Epithelial cell of proximal tubule (primary cell): ENCODE measurements around the gene ZNF384. TPM values are rescaled to one million over a fixed set of nuclear protein-coding genes. Genes with fewer than 3 reads are reported as not detected.
"Not testable (repeated sequence)": the region's sequence is repeated elsewhere in the genome, so short reads cannot be mapped to it uniquely, and the experiment has no call there.

ENCODE experiments used
- DNase-seq: peaks from one replicate; pipeline ENCODE4 v3.0.0-alpha.2; 2011; ENCODE audit warnings: low read depth
- H3K4me3 ChIP-seq: 2 replicates; pipeline ENCODE4 v1.5.1; 2011; ENCODE audit warnings: low read depth, mild to moderate bottlenecking, low read length
- total RNA-seq: library from RNA; depleted of rRNA; stranded (reverse); fragments of >200 nt; gene quantifications from 2 replicates; pipeline ENCODE4 v1.2.3, GENCODE V29; 2015
- TF ChIP-seq, protein P1 (sequence below): conservative IDR thresholded peaks from 2 replicates; pipeline ENCODE4 v1.5.1; 2012; ENCODE audit warnings: low read depth, mild to moderate bottlenecking, low read length

The ZNF384 gene
- total RNA-seq, 1 donor from 2014 or later = 19.9 TPM

GRCh38 chr12:6725350-6725749, 36.2 kb upstream of the ZNF384 start:
- TF ChIP-seq, protein P1, sequence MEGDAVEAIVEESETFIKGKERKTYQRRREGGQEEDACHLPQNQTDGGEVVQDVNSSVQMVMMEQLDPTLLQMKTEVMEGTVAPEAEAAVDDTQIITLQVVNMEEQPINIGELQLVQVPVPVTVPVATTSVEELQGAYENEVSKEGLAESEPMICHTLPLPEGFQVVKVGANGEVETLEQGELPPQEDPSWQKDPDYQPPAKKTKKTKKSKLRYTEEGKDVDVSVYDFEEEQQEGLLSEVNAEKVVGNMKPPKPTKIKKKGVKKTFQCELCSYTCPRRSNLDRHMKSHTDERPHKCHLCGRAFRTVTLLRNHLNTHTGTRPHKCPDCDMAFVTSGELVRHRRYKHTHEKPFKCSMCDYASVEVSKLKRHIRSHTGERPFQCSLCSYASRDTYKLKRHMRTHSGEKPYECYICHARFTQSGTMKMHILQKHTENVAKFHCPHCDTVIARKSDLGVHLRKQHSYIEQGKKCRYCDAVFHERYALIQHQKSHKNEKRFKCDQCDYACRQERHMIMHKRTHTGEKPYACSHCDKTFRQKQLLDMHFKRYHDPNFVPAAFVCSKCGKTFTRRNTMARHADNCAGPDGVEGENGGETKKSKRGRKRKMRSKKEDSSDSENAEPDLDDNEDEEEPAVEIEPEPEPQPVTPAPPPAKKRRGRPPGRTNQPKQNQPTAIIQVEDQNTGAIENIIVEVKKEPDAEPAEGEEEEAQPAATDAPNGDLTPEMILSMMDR = no peak
- DNase-seq = no peak
- H3K4me3 ChIP-seq = no peak overlapping the region

- no peak for DNase-seq
- TF ChIP-seq, protein P1 = no peak
- peak overlapping the region; percentile 71 for H3K4me3 ChIP-seq
Observed at GRCh38 chr12:6724409-6724797, 35.2 kb upstream of the ZNF384 start.

DNA sequence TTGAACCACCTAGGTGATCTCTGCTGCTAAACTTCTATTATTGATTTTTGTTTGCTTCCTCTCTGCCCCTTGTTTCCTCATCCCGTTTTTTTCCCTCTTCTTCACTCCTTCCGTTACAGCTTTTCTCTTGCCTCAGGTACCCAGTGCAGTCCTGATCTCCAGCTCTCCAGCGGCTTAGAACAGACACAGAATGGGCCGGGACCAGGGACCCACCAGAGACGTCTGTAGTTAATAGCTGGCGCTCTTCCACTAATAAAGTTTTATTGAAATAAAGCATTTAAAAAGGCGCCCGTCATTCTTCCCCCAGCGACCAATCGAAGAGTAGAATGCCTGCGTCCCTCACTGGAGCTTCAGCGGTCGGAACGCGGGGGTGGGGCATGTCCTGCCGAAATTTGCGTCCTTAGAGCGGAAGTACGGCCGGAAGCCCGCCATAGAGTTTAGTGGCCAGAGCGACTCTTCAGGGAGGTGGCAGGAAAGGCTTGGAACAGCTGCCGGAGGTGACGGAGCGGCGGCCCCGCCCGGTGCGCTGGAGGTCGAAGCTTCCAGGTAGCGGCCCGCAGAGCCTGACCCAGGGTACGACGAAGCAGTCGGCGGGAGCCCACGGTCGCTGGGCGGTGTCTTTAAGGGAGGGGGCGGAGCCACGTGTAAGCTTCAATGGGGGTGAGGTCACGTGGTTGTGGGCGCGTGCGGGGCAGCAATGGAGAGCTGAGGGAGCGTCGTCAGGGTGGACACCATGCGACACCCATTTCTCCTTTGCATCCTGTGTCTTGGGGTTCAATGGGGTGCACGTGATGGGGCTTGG, 34.6 kb upstream of the ZNF384 start, which contains the start of gene COPS7A:
Gene COPS7A, plus strand, starts transcription at position 440 of the 802 bp plus-strand sequence. CDS start 611 bp downstream, outside the sequence.
- TF ChIP-seq, protein P1 = no peak
- peak; percentile 87 for DNase-seq
- H3K4me3 ChIP-seq = peak within 1 kb of the TSS; percentile 71

DNA sequence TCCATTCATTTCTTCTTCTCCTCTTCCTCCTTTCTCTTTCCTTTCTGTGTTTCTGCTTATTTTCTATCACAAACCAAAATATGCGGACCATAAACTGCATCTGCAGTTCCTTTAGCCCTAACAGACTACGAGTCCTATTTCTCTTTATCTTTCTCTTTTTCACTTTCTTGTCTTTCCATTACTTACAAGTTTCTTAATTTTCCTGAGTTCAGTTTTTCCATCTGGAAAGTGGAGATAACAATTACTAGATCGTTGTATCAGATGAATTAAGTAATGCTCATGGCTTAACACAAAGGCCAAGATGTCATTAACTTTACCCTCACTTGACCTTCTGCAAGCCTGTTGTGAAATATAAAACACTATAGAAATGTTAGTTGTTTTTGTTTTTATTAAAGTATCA, 33.7 kb upstream of the ZNF384 start:
- no peak overlapping the region for H3K4me3 ChIP-seq
- TF ChIP-seq, protein P1 = no peak
- no peak for DNase-seq

GRCh38 chr12:6716874-6717437, 27.8 kb upstream of the ZNF384 start:
- TF ChIP-seq, protein P1 = no peak
- H3K4me3 ChIP-seq = no peak overlapping the region
- DNase-seq = no peak

DNA sequence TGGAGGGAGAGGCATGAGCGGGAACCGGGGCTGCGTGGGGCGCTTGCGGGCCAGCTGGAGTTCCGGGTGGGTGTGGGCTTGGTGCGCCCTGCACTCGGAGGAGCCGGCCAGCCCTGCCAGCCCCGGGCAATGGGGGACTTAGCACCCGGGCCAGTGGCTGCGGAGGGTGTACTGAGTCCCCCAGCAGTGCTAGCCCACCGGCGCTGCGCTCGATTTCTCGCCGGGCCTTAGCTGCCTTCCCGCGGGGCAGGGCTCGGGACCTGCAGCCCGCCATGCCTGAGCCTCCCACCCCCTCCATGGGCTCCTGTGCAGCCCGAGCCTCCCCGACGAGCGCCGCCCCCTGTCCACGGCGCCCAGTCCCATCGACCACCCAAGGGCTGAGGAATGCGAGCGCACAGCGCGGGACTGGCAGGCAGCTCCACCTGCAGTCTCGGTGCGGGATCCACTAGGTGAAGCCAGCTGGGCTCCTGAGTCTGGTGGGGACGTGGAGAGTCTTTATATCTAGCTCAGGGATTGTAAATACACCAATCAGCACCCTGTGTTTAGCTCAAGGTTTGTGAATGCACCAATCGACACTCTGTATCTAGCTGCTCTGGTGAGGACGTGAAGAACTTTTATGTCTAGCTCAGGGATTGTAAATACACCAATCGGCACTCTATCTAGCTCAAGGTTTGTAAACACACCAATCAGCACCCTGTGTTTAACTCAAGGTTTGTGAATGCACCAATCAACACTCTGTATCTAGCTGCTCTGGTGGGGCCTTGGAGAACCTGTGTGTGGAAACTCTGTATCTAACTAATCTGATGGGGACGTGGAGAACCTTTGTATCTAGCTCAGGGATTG, 27.1 kb upstream of the ZNF384 start:
- not testable (repeated sequence) for H3K4me3 ChIP-seq, DNase-seq

DNA sequence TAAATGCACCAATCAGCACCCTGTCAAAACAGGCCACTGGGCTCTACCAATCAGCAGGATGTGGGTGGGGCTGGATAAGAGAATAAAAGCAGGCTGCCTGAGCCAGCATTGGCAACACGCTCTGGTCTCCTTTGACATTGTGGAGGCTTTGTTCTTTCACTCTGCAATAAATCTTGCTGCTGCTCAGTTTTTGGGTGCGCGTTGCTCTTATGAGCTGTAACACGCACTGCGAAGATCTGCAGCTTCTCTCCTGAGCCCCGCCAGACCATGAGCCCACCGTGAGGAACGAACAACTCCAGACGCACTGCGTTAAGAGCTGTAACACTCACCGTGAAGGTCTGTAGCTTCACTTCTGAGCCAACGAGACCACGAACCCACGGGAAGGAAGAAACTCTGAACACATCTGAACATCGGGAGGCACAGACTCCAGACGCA, 19.8 kb upstream of the ZNF384 start:
- TF ChIP-seq, protein P1 = no peak
- no peak overlapping the region for H3K4me3 ChIP-seq
- DNase-seq = no peak

- DNase-seq, H3K4me3 ChIP-seq: not testable (repeated sequence)
Observed at GRCh38 chr12:6708351-6708750, 19.2 kb upstream of the ZNF384 start.
